Sigmoid colon (tissue), 4 donors: Measurements from ENCODE around the gene FRMD1.

Experiments used
- EP300 ChIP-seq, 4 donors: sonication (generic); formaldehyde crosslinking; IDR thresholded peaks; one replicate each; pipeline ENCODE4 v1.6.1; 2017; ENCODE audit warnings: antibody characterized with exemption in 4 of 4
- POLR2AphosphoS5 ChIP-seq, 4 donors: sonication (generic); formaldehyde crosslinking; IDR thresholded peaks; one replicate each; pipeline ENCODE4 v1.6.1; 2017; ENCODE audit warnings: antibody characterized with exemption in 4 of 4
- TF ChIP-seq, protein P1 (sequence below), 4 experiments: fragments of 450-650 bp in 3 of 4; fragments of 200-600 bp in 1 of 4; IDR thresholded peaks; one replicate each; pipeline ENCODE4 v1.5.1; 2016 to 2019; ENCODE audit warnings: antibody characterized with exemption in 4 of 4, mild to moderate bottlenecking in 3 of 4, moderate library complexity in 2 of 4

GRCh38 chr6:168078943-168079405 is at the start of gene FRMD1:
- TF ChIP-seq, protein P1, sequence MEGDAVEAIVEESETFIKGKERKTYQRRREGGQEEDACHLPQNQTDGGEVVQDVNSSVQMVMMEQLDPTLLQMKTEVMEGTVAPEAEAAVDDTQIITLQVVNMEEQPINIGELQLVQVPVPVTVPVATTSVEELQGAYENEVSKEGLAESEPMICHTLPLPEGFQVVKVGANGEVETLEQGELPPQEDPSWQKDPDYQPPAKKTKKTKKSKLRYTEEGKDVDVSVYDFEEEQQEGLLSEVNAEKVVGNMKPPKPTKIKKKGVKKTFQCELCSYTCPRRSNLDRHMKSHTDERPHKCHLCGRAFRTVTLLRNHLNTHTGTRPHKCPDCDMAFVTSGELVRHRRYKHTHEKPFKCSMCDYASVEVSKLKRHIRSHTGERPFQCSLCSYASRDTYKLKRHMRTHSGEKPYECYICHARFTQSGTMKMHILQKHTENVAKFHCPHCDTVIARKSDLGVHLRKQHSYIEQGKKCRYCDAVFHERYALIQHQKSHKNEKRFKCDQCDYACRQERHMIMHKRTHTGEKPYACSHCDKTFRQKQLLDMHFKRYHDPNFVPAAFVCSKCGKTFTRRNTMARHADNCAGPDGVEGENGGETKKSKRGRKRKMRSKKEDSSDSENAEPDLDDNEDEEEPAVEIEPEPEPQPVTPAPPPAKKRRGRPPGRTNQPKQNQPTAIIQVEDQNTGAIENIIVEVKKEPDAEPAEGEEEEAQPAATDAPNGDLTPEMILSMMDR (IDR thresholded peaks at IDR 0.05), result no peak
- TF ChIP-seq POLR2AphosphoS5 (IDR thresholded peaks at IDR 0.05), result no peak
- no peak for TF ChIP-seq EP300 (IDR thresholded peaks at IDR 0.05)
